HepG2 (cell line): ENCODE measurements around the gene SCAPER. TPM values are rescaled to one million over a fixed set of nuclear protein-coding genes. Genes with fewer than 3 reads are reported as not detected.

ENCODE experiments used
- FOXO1 ChIP-seq: sonication (generic); formaldehyde crosslinking; IDR thresholded peaks from 2 replicates; pipeline ENCODE4 v1.4.0; 2020; ENCODE audit warnings: missing genetic modification reagents
- KMT2A ChIP-seq: sonication (generic); formaldehyde crosslinking; IDR thresholded peaks from 2 replicates; pipeline ENCODE4 v1.4.0; 2020; ENCODE audit warnings: missing genetic modification reagents
- MAFF ChIP-seq: IDR thresholded peaks from 2 replicates; pipeline ENCODE4 v1.6.1; 2011; ENCODE audit warnings: low read depth, low read length, improper control_type of control experiment
- MEIS1 ChIP-seq: sonication (generic); formaldehyde crosslinking; IDR thresholded peaks from 2 replicates; pipeline ENCODE4 v1.9.0; 2021; ENCODE audit warnings: mild to moderate bottlenecking, missing genetic modification reagents, moderate library complexity, borderline replicate concordance
- REXO4 ChIP-seq: sonication (generic); formaldehyde crosslinking; IDR thresholded peaks from 2 replicates; pipeline ENCODE4 v1.8.0; 2022; ENCODE audit warnings: missing genetic modification reagents, mild to moderate bottlenecking, borderline replicate concordance
- SAFB2 ChIP-seq: sonication (generic); formaldehyde crosslinking; IDR thresholded peaks from 2 replicates; pipeline ENCODE4 v1.5.1; 2020; ENCODE audit warnings: missing genetic modification reagents, low read depth, mild to moderate bottlenecking, borderline replicate concordance
- SNAPC2 ChIP-seq: sonication (generic); formaldehyde crosslinking; IDR thresholded peaks from 2 replicates; pipeline ENCODE4 v1.8.1; 2022; ENCODE audit warnings: mild to moderate bottlenecking, missing genetic modification reagents
- THAP11 ChIP-seq: IDR thresholded peaks from 2 replicates; pipeline ENCODE4 v1.6.1; 2016; ENCODE audit warnings: missing biosample characterization, missing genetic modification reagents
- TRIM24 ChIP-seq: sonication (generic); formaldehyde crosslinking; IDR thresholded peaks from 2 replicates; pipeline ENCODE4 v1.8.0; 2022; ENCODE audit warnings: mild to moderate bottlenecking, missing genetic modification reagents
- ZBTB1 ChIP-seq: sonication (generic); formaldehyde crosslinking; IDR thresholded peaks from 2 replicates; pipeline ENCODE4 v1.4.0; 2020; ENCODE audit warnings: missing genetic modification reagents, borderline replicate concordance
- ZFP62 ChIP-seq: sonication (generic); formaldehyde crosslinking; IDR thresholded peaks from 2 replicates; pipeline ENCODE4 v1.4.0; 2020; ENCODE audit warnings: missing genetic modification reagents
- ZNF547 ChIP-seq: sonication (generic); formaldehyde crosslinking; IDR thresholded peaks from 2 replicates; pipeline ENCODE4 v1.5.1; 2020; ENCODE audit warnings: mild to moderate bottlenecking, missing genetic modification reagents
- ZNF567 ChIP-seq: sonication (generic); formaldehyde crosslinking; IDR thresholded peaks from 2 replicates; pipeline ENCODE4 v1.8.1; 2023; ENCODE audit warnings: mild to moderate bottlenecking, missing genetic modification reagents, borderline replicate concordance
- ZNF879 ChIP-seq: sonication (generic); formaldehyde crosslinking; IDR thresholded peaks from 2 replicates; pipeline ENCODE4 v1.8.1; 2023; ENCODE audit warnings: missing genetic modification reagents
- polyA plus RNA-seq, 8 experiments: library from polyadenylated mRNA; depleted of rRNA in 3 of 8; stranded (reverse) in 7 of 8; unstranded in 1 of 8; fragments of >200 nt; fragmentation: Illumina TruSeq in 4 of 8; extraction: Trizol in 4 of 8; gene quantifications; 2 replicates each; pipeline versions ENCODE4 v1.2.1 to v1.2.3, GENCODE V29; 2011 to 2016; ENCODE audit warnings: low read depth in 4 of 8, missing spikeins in 1 of 8, mixed read lengths in 1 of 8; ENCODE audit not compliant: insufficient read depth in 1 of 8
- total RNA-seq, 5 experiments: library from RNA; depleted of rRNA; stranded (reverse); fragments of >200 nt; fragmentation: Illumina TruSeq; extraction: Trizol; gene quantifications; 2 replicates each; pipeline ENCODE4 v1.2.3, GENCODE V29; 2016; ENCODE audit warnings: low read depth in 1 of 5
- TF ChIP-seq, protein P1 (sequence below), 2 experiments: sonication (generic) in 1 of 2; formaldehyde crosslinking in 1 of 2; IDR thresholded peaks; 2 replicates each; pipeline versions ENCODE4 v1.5.1 to v1.6.1; 2011 to 2020; ENCODE audit warnings: borderline replicate concordance in 1 of 2, low read depth in 1 of 2, low read length in 1 of 2, mild to moderate bottlenecking in 1 of 2, missing genetic modification reagents in 1 of 2, moderate library complexity in 1 of 2
- TF ChIP-seq, protein P2 (sequence below): sonication (generic); formaldehyde crosslinking; IDR thresholded peaks from 2 replicates; pipeline ENCODE4 v1.5.1; 2020; ENCODE audit warnings: missing genetic modification reagents, mild to moderate bottlenecking, borderline replicate concordance
- TF ChIP-seq, protein P3 (sequence below): sonication (generic); formaldehyde crosslinking; IDR thresholded peaks from 2 replicates; pipeline ENCODE4 v1.4.0; 2020; ENCODE audit warnings: mild to moderate bottlenecking, missing genetic modification reagents
- TF ChIP-seq, protein P4 (sequence below): IDR thresholded peaks from 2 replicates; pipeline ENCODE4 v1.6.1; 2016; ENCODE audit warnings: mild to moderate bottlenecking
- TF ChIP-seq, protein P5 (sequence below): sonication (generic); formaldehyde crosslinking; IDR thresholded peaks from 2 replicates; pipeline ENCODE4 v1.8.1; 2023; ENCODE audit warnings: mild to moderate bottlenecking, moderate library complexity, missing genetic modification reagents

Gene SCAPER
- total and polyA plus RNA-seq, 2 of the 13 experiments (the other 11 are each of a cell fraction or from before 2014, with no cell fraction given), result 4.3 to 10.5 TPM

DNA sequence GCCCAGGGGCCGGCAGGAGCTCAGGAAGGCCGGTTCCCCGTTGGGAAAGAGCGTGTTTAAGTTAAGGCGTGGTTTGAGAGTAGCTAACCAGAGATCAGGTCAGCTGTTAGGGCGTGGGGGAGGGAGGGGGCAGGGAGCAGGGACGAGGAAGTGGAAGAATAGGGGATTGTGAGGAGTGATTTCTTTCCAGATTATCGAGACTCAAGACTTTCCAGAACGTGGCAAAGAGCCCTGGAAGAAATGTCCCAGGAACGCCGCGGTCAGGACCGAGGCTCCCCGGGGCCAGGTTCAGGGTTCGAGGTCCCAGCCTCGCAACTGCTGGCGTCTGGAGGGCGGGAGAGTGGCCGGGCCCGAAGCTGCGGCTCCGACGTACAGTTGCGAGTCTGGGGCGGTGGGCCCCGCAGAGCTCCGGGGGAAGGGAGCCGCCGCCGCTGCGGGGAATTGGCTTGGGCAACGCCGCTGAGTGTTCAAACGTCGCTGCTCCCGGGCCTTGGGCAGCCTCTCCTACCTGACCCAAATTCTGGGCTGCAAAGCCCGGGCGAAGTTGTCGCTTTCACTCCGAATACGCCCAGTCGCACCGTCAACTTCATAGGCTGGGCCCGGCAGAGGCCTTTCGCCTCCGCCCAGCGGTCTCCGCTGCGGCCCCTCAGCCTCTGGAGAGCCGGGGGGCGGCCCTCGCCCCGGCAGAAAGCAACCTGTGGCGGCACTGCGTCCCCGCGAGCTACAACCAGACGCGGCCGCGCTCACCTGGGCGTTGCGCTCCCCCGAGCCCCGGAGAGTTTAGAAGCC, 559.1 kb downstream of the SCAPER start (continued):
- TF ChIP-seq, protein P1, sequence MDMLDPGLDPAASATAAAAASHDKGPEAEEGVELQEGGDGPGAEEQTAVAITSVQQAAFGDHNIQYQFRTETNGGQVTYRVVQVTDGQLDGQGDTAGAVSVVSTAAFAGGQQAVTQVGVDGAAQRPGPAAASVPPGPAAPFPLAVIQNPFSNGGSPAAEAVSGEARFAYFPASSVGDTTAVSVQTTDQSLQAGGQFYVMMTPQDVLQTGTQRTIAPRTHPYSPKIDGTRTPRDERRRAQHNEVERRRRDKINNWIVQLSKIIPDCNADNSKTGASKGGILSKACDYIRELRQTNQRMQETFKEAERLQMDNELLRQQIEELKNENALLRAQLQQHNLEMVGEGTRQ (IDR thresholded peaks at IDR 0.05; ENCODE audit: low read depth, low read length), result no peak
- TF ChIP-seq, protein P1 (CRISPR knock-in tag; IDR thresholded peaks at IDR 0.05; ENCODE audit: borderline replicate concordance), result no peak
- TF ChIP-seq, protein P2, sequence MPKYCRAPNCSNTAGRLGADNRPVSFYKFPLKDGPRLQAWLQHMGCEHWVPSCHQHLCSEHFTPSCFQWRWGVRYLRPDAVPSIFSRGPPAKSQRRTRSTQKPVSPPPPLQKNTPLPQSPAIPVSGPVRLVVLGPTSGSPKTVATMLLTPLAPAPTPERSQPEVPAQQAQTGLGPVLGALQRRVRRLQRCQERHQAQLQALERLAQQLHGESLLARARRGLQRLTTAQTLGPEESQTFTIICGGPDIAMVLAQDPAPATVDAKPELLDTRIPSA (CRISPR knock-in tag), result no peak
- TF ChIP-seq MEIS1 (CRISPR knock-in tag) (no peak), KMT2A (CRISPR knock-in tag) (no peak; the same call in none of the 2 replicates), MAFF (no peak), THAP11 (CRISPR knock-in tag) (no peak), ZNF547 (CRISPR knock-in tag) (peak; percentile 56; the same call in 1 of the 2 replicates), SAFB2 (no peak), REXO4 (CRISPR knock-in tag) (no peak), ZNF879 (CRISPR knock-in tag) (no peak), ZBTB1 (CRISPR knock-in tag) (no peak), FOXO1 (CRISPR knock-in tag) (no peak), ZFP62 (CRISPR knock-in tag) (no peak), TRIM24 (CRISPR knock-in tag) (no peak), ZNF567 (CRISPR knock-in tag) (no peak), SNAPC2 (peak; percentile 45; the same call in 1 of the 2 replicates)
- TF ChIP-seq, protein P3, sequence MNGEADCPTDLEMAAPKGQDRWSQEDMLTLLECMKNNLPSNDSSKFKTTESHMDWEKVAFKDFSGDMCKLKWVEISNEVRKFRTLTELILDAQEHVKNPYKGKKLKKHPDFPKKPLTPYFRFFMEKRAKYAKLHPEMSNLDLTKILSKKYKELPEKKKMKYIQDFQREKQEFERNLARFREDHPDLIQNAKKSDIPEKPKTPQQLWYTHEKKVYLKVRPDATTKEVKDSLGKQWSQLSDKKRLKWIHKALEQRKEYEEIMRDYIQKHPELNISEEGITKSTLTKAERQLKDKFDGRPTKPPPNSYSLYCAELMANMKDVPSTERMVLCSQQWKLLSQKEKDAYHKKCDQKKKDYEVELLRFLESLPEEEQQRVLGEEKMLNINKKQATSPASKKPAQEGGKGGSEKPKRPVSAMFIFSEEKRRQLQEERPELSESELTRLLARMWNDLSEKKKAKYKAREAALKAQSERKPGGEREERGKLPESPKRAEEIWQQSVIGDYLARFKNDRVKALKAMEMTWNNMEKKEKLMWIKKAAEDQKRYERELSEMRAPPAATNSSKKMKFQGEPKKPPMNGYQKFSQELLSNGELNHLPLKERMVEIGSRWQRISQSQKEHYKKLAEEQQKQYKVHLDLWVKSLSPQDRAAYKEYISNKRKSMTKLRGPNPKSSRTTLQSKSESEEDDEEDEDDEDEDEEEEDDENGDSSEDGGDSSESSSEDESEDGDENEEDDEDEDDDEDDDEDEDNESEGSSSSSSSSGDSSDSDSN (CRISPR knock-in tag), result peak; percentile 84
- TF ChIP-seq, protein P4, sequence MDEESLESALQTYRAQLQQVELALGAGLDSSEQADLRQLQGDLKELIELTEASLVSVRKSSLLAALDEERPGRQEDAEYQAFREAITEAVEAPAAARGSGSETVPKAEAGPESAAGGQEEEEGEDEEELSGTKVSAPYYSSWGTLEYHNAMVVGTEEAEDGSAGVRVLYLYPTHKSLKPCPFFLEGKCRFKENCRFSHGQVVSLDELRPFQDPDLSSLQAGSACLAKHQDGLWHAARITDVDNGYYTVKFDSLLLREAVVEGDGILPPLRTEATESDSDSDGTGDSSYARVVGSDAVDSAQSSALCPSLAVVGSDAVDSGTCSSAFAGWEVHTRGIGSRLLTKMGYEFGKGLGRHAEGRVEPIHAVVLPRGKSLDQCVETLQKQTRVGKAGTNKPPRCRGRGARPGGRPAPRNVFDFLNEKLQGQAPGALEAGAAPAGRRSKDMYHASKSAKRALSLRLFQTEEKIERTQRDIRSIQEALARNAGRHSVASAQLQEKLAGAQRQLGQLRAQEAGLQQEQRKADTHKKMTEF (CRISPR knock-in tag), result no peak; the same call in 1 of the 2 replicates
- TF ChIP-seq, protein P5, sequence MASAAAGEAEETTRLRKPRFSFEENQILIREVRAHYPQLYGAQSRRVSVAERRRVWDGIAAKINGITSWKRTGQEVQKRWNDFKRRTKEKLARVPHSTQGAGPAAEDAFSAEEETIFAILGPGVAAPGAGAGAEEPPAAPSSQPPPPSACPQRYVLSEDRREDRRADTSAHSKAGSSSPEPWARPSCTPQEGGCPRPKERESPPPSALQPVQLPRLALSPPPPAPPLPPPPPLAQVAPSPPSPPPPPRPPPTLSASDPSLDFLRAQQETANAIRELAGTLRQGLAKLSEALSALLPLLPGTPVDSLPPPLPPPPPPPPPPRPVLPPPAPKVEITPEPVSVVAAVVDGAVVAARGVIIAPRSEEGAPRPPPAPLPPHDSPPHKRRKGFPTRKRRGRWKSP (CRISPR knock-in tag), result peak; percentile 41; the same call in 1 of the 2 replicates
